Smooth muscle cell (in vitro differentiated cells): ENCODE measurements around the gene MCHR1. TPM values are rescaled to one million over a fixed set of nuclear protein-coding genes. Genes with fewer than 3 reads are reported as not detected.

Experiments used
- DNase-seq: peaks from one replicate; lab custom pipeline; 2025; ENCODE audit not compliant: unreplicated experiment; lab: John Stamatoyannopoulos, UW
- H2AFZ ChIP-seq: fragments of 200-600 bp; sonication (generic); 2 replicates; pipeline ENCODE4 v1.6.0; 2016; ENCODE audit warnings: antibody characterized with exemption, low read depth, mild to moderate bottlenecking
- H3F3A ChIP-seq: fragments of 200-600 bp; sonication (generic); 2 replicates; pipeline ENCODE4 v1.6.0; 2017; ENCODE audit warnings: antibody characterized with exemption, low read depth
- H3K27ac ChIP-seq: fragments of 200-600 bp; sonication (generic); 2 replicates; pipeline ENCODE4 v1.5.1; 2016; ENCODE audit warnings: low read depth, mild to moderate bottlenecking
- H3K27me3 ChIP-seq: fragments of 200-600 bp; sonication (generic); 2 replicates; pipeline ENCODE4 v1.6.1; 2016; ENCODE audit warnings: low read depth, mild to moderate bottlenecking
- H3K36me3 ChIP-seq: fragments of 200-600 bp; sonication (generic); 2 replicates; pipeline ENCODE4 v1.5.1; 2016; ENCODE audit warnings: low read depth
- H3K4me1 ChIP-seq: fragments of 200-600 bp; sonication (generic); 2 replicates; pipeline ENCODE4 v1.5.1; 2016; ENCODE audit warnings: low read depth
- H3K4me2 ChIP-seq: fragments of 200-600 bp; sonication (generic); 2 replicates; pipeline ENCODE4 v1.6.0; 2016; ENCODE audit warnings: mild to moderate bottlenecking
- H3K4me3 ChIP-seq: fragments of 200-600 bp; sonication (generic); 2 replicates; pipeline ENCODE4 v1.5.1; 2016; ENCODE audit warnings: mild to moderate bottlenecking
- H3K79me2 ChIP-seq: fragments of 200-600 bp; sonication (generic); 2 replicates; pipeline ENCODE4 v1.6.0; 2016; ENCODE audit warnings: low read depth, mild to moderate bottlenecking
- H3K9ac ChIP-seq: fragments of 200-600 bp; sonication (generic); 2 replicates; pipeline ENCODE4 v1.6.0; 2016; ENCODE audit warnings: low read depth
- H3K9me3 ChIP-seq: fragments of 200-600 bp; sonication (generic); replicated peaks from 2 replicates; pipeline ENCODE4 v1.5.1; 2016; ENCODE audit warnings: low read depth
- H4K20me1 ChIP-seq: fragments of 200-600 bp; sonication (generic); 2 replicates; pipeline ENCODE4 v1.6.0; 2016; ENCODE audit warnings: low read depth
- WGBS: methylation state at CpG from one replicate; pipeline ENCODE4 v1.1.7; 2016; ENCODE audit warnings: low lambda C conversion rate; 5-methylcytosine and 5-hydroxymethylcytosine counted together
- polyA plus RNA-seq: library from polyadenylated mRNA; unstranded; fragments of >200 nt; fragmentation: Nextera tagmentation; extraction: Ambion mirVana; gene quantifications from 2 replicates; pipeline ENCODE4 v1.2.1, GENCODE V29; 2016
- total RNA-seq: library from RNA; depleted of rRNA; stranded (reverse); fragments of >200 nt; gene quantifications from 2 replicates; pipeline ENCODE4 v1.2.3, GENCODE V29; 2014
- TF ChIP-seq, protein P1 (sequence below): fragments of 200-600 bp; sonication (generic); IDR thresholded peaks from 2 replicates; pipeline ENCODE4 v1.5.1; 2017; ENCODE audit warnings: borderline replicate concordance, mild to moderate bottlenecking, antibody characterized with exemption; ENCODE audit not compliant: insufficient read depth, poor library complexity, severe bottlenecking

MCHR1 gene
- total RNA-seq (11.8 and 24.6 TPM in 2 replicates), polyA plus RNA-seq (12.8 and 18.9 TPM in 2 replicates)

GRCh38 chr22:40679249-40679963 lies at the start of gene MCHR1:
TSS of gene MCHR1 (plus strand) at chr22:40679484. CDS start at chr22:40679653, 169 bp downstream.
- Histone ChIP-seq H3K9me3 (no peaks in the 10 kb centered on the region), H3K27ac (peak within 1 kb of the TSS; percentile 92), H3K4me2 (peak within 1 kb of the TSS; percentile 81), H3K27me3 (no peaks in the 10 kb centered on the region), H3K9ac (peak within 1 kb of the TSS; percentile 72), H3K4me1 (peaks cover 42% of the 10 kb centered on the region), H3K4me3 (peak within 1 kb of the TSS; percentile 39), H2AFZ (peak within 1 kb of the TSS; percentile 53), H3K36me3 (no peaks in the 10 kb centered on the region), H4K20me1 (no peaks in the 10 kb centered on the region), H3K79me2 (no peaks in the 10 kb centered on the region), H3F3A (peaks cover 23% of the 10 kb centered on the region)
- DNase-seq = no peak
- TF ChIP-seq, protein P1, sequence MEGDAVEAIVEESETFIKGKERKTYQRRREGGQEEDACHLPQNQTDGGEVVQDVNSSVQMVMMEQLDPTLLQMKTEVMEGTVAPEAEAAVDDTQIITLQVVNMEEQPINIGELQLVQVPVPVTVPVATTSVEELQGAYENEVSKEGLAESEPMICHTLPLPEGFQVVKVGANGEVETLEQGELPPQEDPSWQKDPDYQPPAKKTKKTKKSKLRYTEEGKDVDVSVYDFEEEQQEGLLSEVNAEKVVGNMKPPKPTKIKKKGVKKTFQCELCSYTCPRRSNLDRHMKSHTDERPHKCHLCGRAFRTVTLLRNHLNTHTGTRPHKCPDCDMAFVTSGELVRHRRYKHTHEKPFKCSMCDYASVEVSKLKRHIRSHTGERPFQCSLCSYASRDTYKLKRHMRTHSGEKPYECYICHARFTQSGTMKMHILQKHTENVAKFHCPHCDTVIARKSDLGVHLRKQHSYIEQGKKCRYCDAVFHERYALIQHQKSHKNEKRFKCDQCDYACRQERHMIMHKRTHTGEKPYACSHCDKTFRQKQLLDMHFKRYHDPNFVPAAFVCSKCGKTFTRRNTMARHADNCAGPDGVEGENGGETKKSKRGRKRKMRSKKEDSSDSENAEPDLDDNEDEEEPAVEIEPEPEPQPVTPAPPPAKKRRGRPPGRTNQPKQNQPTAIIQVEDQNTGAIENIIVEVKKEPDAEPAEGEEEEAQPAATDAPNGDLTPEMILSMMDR = no peak
- WGBS = 28% methylated on average over 21 of the region's 21 CpGs

DNA sequence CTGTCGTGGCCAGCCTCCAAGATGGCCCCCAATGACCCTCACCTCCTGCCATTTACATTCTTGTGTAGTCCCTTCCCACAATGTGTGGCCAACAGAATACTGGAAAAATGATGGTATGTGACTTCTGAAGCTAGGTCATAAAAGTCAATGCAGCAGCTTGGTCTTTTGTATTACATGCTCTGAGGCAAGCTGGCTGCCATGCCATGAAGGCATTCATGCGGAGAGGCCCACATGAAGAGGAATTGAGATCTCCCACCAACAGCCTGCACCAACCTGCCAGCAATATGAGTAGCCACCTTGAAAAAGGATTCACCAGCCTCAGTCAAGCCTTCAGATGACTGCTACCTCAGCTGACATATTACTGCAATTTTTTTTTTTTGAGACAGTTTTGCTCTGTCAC lies 47.4 kb upstream of the MCHR1 start:
- Histone ChIP-seq H3K79me2 (peaks cover 95% of the 10 kb centered on the region), H4K20me1 (peaks cover 92% of the 10 kb centered on the region)
- WGBS = 97% methylated on average over 2 of the region's 2 CpGs

GRCh38 chr22:40633036-40633435 lies 46.2 kb upstream of the MCHR1 start:
- H3K4me2 ChIP-seq = no peak overlapping the region
- no peaks in the 10 kb centered on the region for H3K9me3 ChIP-seq
- no peak overlapping the region for H2AFZ ChIP-seq
- DNase-seq = no peak
- H3K27ac ChIP-seq = no peak overlapping the region
- 100% methylated on average over 3 of the region's 3 CpGs for WGBS
- TF ChIP-seq, protein P1 = no peak
- H3K36me3 ChIP-seq = no peaks in the 10 kb centered on the region
- no peaks in the 10 kb centered on the region for H3K27me3 ChIP-seq
- peaks cover 81% of the 10 kb centered on the region for H4K20me1 ChIP-seq
- H3K4me3 ChIP-seq = no peak overlapping the region
- no peak overlapping the region for H3K9ac ChIP-seq
- H3K4me1 ChIP-seq = peaks cover 8% of the 10 kb centered on the region
- H3F3A ChIP-seq = no peaks in the 10 kb centered on the region
- peaks cover 88% of the 10 kb centered on the region for H3K79me2 ChIP-seq

More for the DNA sequence above, 47.4 kb upstream of the MCHR1 start:
- H3K27ac ChIP-seq = no peak overlapping the region
- no peaks in the 10 kb centered on the region for H3F3A ChIP-seq
- H3K4me2 ChIP-seq = no peak overlapping the region
- no peaks in the 10 kb centered on the region for H3K9me3 ChIP-seq
- TF ChIP-seq, protein P1 = no peak
- H3K36me3 ChIP-seq = no peaks in the 10 kb centered on the region
- no peak for DNase-seq
- peaks cover 8% of the 10 kb centered on the region for H3K4me1 ChIP-seq
- no peak overlapping the region for H3K4me3 ChIP-seq
- no peaks in the 10 kb centered on the region for H3K27me3 ChIP-seq
- H2AFZ ChIP-seq = no peak overlapping the region
- no peak overlapping the region for H3K9ac ChIP-seq
